ENCODE results near the gene KRT4. TPM values are rescaled to one million over a fixed set of nuclear protein-coding genes. Genes with fewer than 3 reads are reported as not detected.
"Not testable (repeated sequence)": the region's sequence is repeated elsewhere in the genome, so short reads cannot be mapped to it uniquely, and the experiment has no call there.

The KRT4 gene
- total and polyA plus RNA-seq, 7 donors: 0.86 to 18.6 TPM; not detected in 5

DNA sequence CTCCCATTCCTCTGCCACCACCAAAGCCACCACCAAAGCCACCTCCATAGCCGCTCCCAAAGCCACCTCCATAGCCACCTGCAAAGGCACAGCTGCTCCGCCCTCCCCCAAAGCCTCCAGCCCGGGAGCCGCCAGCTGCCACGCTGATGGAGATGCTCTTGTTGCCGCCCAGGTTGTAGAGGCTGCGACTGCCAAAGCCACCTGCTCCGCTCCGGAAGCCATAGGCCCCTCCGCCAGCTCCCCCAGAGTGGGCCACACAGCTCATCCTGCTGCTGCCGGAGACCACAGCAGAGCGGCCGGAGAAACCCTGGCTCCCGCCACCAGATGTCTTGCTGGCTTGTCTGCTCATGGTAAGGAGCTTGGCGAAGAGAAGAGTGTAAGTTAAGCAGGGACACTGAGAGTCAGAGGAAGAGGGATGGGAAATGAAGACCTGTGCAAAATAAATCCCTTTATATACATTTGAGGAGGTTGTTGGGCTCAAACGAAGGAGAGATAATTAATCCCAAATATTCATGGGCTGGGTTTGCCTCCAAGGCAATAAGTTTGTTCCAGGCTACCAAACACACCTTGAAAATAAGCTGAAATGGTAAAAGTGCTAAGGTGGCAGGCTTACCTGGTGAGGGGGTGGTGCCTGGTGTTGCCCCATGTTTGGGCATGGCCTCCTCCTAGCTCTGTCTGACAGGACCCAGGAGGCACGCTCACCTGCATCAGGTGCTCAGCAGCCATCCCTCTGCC lies 18.1 kb downstream of the KRT4 start, which contains the start of gene KRT3:
Gene KRT3, minus strand, starts transcription at position 424 of the 735 bp plus-strand sequence. Its CDS starts 75 bp downstream, at position 349.
- Histone ChIP-seq H3K9me3 (no peaks in the 10 kb centered on the region), H3K27ac (no peak within 1 kb of the TSS), H3K27me3 (peaks cover 0 to 9% (median 3%) of the 10 kb centered on the region in 3 donors), H3K4me1 (no peaks in the 10 kb centered on the region), H3K4me3 (no peak within 1 kb of the TSS), H3K36me3 (no peaks in the 10 kb centered on the region)
- WGBS, 2 donors: 93 to 94% methylated on average over 17 of the region's 17 CpGs
- intact Hi-C loops (cut with DNase I): no loop called here
- TF ChIP-seq EP300 (IDR thresholded peaks at IDR 0.05): no peak
- no peak for TF ChIP-seq POLR2AphosphoS5 (IDR thresholded peaks at IDR 0.05)
- TF ChIP-seq POLR2A (IDR thresholded peaks at IDR 0.05): no peak
- TF ChIP-seq, protein P1, sequence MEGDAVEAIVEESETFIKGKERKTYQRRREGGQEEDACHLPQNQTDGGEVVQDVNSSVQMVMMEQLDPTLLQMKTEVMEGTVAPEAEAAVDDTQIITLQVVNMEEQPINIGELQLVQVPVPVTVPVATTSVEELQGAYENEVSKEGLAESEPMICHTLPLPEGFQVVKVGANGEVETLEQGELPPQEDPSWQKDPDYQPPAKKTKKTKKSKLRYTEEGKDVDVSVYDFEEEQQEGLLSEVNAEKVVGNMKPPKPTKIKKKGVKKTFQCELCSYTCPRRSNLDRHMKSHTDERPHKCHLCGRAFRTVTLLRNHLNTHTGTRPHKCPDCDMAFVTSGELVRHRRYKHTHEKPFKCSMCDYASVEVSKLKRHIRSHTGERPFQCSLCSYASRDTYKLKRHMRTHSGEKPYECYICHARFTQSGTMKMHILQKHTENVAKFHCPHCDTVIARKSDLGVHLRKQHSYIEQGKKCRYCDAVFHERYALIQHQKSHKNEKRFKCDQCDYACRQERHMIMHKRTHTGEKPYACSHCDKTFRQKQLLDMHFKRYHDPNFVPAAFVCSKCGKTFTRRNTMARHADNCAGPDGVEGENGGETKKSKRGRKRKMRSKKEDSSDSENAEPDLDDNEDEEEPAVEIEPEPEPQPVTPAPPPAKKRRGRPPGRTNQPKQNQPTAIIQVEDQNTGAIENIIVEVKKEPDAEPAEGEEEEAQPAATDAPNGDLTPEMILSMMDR (IDR thresholded peaks at IDR 0.05): no peak
- DNase-seq: no peak

DNA sequence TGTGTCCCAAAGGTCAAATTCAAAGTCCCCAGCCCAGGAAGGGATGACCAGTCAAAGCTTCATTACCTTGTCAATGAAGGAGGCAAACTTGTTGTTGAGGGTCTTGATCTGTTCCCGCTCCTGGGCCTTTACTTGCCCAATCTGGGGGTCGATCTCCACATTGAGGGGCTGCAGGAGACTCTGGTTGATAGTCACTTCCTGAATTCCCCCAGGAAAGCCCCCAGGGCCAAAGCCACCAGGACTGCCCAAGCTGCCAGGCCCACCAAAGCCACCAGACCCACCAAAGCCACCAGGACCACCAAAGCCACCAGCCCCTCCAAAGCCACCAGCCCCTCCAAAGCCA lies 18.6 kb downstream of the KRT4 start:
- H3K9me3 ChIP-seq; H3K27ac ChIP-seq; H3K36me3 ChIP-seq; H3K4me1 ChIP-seq; H3K4me3 ChIP-seq; intact Hi-C loops (cut with DNase I); DNase-seq: not testable (repeated sequence)
- peaks cover 3 to 15% (median 5%) of the 10 kb centered on the region in 3 donors for H3K27me3 ChIP-seq
- 89 to 92% methylated on average over 2 of the region's 2 CpGs for WGBS, 2 donors

DNA sequence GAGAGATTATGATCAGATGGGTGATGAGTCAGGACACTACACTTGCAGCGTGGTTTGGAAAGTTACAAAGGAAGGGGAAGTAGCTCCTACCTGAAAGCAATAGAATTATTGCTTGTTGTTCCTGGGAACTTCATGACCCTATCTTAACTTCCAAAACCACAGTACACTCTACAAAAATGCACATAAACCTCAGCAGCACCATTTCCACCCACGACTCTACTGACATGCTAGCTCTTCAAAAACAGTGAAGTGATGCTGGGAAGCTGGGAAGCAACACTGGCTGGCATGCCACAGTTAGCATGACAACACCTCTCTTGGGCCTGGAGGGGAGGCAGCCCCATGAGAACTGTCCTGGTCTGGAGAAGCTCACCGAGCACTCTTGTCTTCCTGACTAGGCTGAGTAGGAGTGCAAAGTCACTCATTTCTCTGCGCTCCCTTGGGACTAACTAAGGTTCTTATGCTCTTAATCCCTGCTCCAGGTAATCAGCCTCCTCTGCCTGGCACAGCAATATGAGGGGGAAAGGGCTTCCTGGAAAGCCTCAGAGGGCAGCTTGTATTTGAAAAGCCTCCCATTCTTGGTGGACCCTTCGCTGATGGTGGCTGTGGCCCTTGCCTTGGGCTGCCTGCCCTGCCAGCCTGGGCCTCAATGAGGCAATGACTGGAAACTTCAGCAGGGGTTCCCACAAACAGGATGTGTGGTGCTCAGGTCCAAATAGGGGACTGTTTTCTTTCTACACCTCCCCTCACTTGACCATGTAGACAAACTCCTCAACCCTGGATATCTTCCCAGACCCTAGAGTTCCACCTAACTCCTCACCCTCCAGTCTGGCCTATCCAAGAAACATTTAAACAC lies 19.2 kb downstream of the KRT4 start:
- no peak overlapping the region for H3K4me3 ChIP-seq
- WGBS, 2 donors: 83 to 87% methylated on average over 5 of the region's 5 CpGs
- H3K4me1 ChIP-seq: peaks cover 0 to 9% (median 2%) of the 10 kb centered on the region in 4 donors
- TF ChIP-seq POLR2AphosphoS5 (IDR thresholded peaks at IDR 0.05): no peak
- no peak for TF ChIP-seq POLR2A (IDR thresholded peaks at IDR 0.05)
- TF ChIP-seq EP300 (IDR thresholded peaks at IDR 0.05): no peak
- TF ChIP-seq, protein P1 (IDR thresholded peaks at IDR 0.05): no peak
- no peak for DNase-seq
- H3K27ac ChIP-seq: no peak overlapping the region
- peaks cover 5 to 21% (median 11%) of the 10 kb centered on the region in 3 donors for H3K27me3 ChIP-seq
- no peaks in the 10 kb centered on the region for H3K36me3 ChIP-seq
- intact Hi-C loops (cut with DNase I): no loop called here
- H3K9me3 ChIP-seq: no peaks in the 10 kb centered on the region

DNA sequence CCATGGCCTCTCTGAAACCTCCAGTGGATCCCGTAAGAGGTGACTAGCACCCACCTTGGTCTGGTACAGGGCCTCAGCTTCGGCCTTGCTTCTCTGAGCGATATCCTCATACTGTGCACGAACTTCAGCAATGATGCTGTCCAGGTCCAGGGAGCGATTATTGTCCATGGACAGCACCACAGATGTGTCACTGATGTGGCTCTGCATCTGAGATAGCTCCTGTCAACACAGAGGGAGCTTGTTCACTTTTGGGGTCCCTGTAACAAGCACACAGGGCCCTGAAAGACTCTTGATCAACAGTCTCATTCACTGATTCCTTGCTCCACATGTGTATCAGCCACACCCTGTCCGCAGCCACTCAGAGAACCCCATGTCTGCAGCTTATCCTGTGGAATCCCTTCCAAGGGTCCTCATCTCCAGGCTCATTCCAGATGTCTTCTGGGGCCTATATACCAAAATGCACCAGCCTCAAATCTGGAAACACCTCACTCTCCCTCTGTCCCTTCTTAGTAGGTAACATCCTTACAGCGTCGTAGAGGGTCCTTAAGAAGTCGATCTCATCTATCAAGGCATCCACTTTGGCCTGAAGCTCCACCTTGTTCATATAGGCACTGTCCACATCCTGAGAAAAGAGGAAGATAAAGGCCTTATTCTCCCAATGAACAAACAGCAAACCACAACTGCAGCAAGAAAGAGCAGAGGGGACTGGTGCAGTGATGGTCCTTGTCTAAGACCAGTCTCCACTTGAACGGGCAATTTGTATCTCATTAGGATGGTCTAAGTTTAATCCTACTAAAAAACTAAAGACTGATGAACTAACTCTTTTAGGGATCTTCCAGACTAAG lies 21.5 kb downstream of the KRT4 start:
- DNase-seq: no peak
- intact Hi-C loops (cut with DNase I): no loop called here
- H3K27ac ChIP-seq: no peak overlapping the region
- TF ChIP-seq POLR2A (IDR thresholded peaks at IDR 0.05) (no peak), EP300 (IDR thresholded peaks at IDR 0.05) (no peak), POLR2AphosphoS5 (IDR thresholded peaks at IDR 0.05) (no peak)
- TF ChIP-seq, protein P1 (IDR thresholded peaks at IDR 0.05): no peak
- no peaks in the 10 kb centered on the region for H3K9me3 ChIP-seq
- peaks cover 5 to 34% (median 14%) of the 10 kb centered on the region in 3 donors for H3K27me3 ChIP-seq
- H3K4me3 ChIP-seq: no peak overlapping the region
- 84 to 88% methylated on average over 10 of the region's 10 CpGs for WGBS, 2 donors
- H3K4me1 ChIP-seq: peaks cover 0 to 9% (median 2%) of the 10 kb centered on the region in 4 donors
- H3K36me3 ChIP-seq: no peaks in the 10 kb centered on the region
